WTC11 (cell line): ENCODE data around the gene KBTBD2. TPM values are rescaled to one million over a fixed set of nuclear protein-coding genes. Genes with fewer than 3 reads are reported as not detected.

Source experiments
- ATAC-seq: fragments of 200-7000 bp; cut with Tn5 transposase; 2 replicates; pipeline ENCODE4 v1.10.0; 2021; ENCODE audit warnings: mild to moderate bottlenecking, moderate library complexity
- CTCF ChIA-PET: fragments of 300-600 bp; sonication (Branson Sonifier 250); formaldehyde crosslinking; loops from one replicate; lab custom pipeline; 2021; ENCODE audit warnings: antibody characterized with exemption; lab: Charles Lee
- POLR2A ChIA-PET: fragments of 350-600 bp; sonication (Branson Sonifier 250); formaldehyde crosslinking; loops from one replicate; lab custom pipeline; 2021; ENCODE audit warnings: antibody characterized with exemption; lab: Charles Lee
- DNase-seq: peaks from one replicate; pipeline ENCODE4 v3.0.0; 2021; ENCODE audit warnings: low spot score
- H3K27ac Mint-ChIP-seq: 2 replicates; pipeline ENCODE4 v1.8.0; 2021; ENCODE audit warnings: mixed read lengths
- H3K27me3 Mint-ChIP-seq: 2 replicates; pipeline ENCODE4 v1.8.0; 2021; ENCODE audit warnings: low read depth, mild to moderate bottlenecking, moderate library complexity, mixed read lengths
- H3K36me3 Mint-ChIP-seq: 2 replicates; pipeline ENCODE4 v1.8.0; 2021; ENCODE audit warnings: mixed read lengths
- H3K4me1 Mint-ChIP-seq: 2 replicates; pipeline ENCODE4 v1.8.0; 2022; ENCODE audit warnings: mixed read lengths
- H3K4me3 Mint-ChIP-seq: 2 replicates; pipeline ENCODE4 v1.8.0; 2021; ENCODE audit warnings: mild to moderate bottlenecking, moderate library complexity, mixed read lengths
- H3K9me3 Mint-ChIP-seq: 2 replicates; pipeline ENCODE4 v1.8.0; 2021; ENCODE audit warnings: mixed read lengths
- ARID4B ChIP-seq: sonication (generic); formaldehyde crosslinking; IDR thresholded peaks from 2 replicates; pipeline ENCODE4 v1.8.0; 2023; ENCODE audit warnings: missing genetic modification reagents, mild to moderate bottlenecking, borderline replicate concordance
- CBFB ChIP-seq: sonication (generic); formaldehyde crosslinking; IDR thresholded peaks from 2 replicates; pipeline ENCODE4 v1.8.1; 2022; ENCODE audit warnings: mild to moderate bottlenecking, low read depth, missing genetic modification reagents
- E2F5 ChIP-seq: sonication (generic); formaldehyde crosslinking; IDR thresholded peaks from 2 replicates; pipeline ENCODE4 v1.8.1; 2022; ENCODE audit warnings: mild to moderate bottlenecking, moderate library complexity, missing genetic modification reagents
- ELF4 ChIP-seq: sonication (generic); formaldehyde crosslinking; IDR thresholded peaks from 2 replicates; pipeline ENCODE4 v1.8.1; 2022; ENCODE audit warnings: low read depth, mild to moderate bottlenecking, moderate library complexity, missing genetic modification reagents
- ETV6 ChIP-seq: sonication (generic); formaldehyde crosslinking; IDR thresholded peaks from 2 replicates; pipeline ENCODE4 v1.8.1; 2022; ENCODE audit warnings: mild to moderate bottlenecking, missing genetic modification reagents
- FOXJ3 ChIP-seq: sonication (generic); formaldehyde crosslinking; IDR thresholded peaks from 2 replicates; pipeline ENCODE4 v1.9.0; 2021; ENCODE audit warnings: missing genetic modification reagents, mild to moderate bottlenecking, borderline replicate concordance
- FOXK1 ChIP-seq: sonication (generic); formaldehyde crosslinking; IDR thresholded peaks from 2 replicates; pipeline ENCODE4 v1.8.0; 2022; ENCODE audit warnings: mild to moderate bottlenecking, moderate library complexity, missing genetic modification reagents
- GRHL2 ChIP-seq: fragments of 250-450 bp; sonication (Bioruptor Pico); IDR thresholded peaks from 2 replicates; pipeline ENCODE4 v1.8.0; 2022; ENCODE audit warnings: mild to moderate bottlenecking, moderate library complexity; ENCODE audit not compliant: insufficient replicate concordance, severe bottlenecking
- IRF2 ChIP-seq: sonication (generic); formaldehyde crosslinking; IDR thresholded peaks from 2 replicates; pipeline ENCODE4 v1.8.0; 2022; ENCODE audit warnings: low read depth, missing genetic modification reagents, borderline replicate concordance
- KAT7 ChIP-seq: sonication (generic); formaldehyde crosslinking; IDR thresholded peaks from 2 replicates; pipeline ENCODE4 v1.8.1; 2023; ENCODE audit warnings: missing genetic modification reagents, mild to moderate bottlenecking, borderline replicate concordance
- NFATC4 ChIP-seq: fragments of 250-450 bp; sonication (Bioruptor Pico); IDR thresholded peaks from 2 replicates; pipeline ENCODE4 v1.9.0; 2021; ENCODE audit warnings: mild to moderate bottlenecking
- SOX15 ChIP-seq: fragments of 250-450 bp; sonication (Bioruptor Pico); IDR thresholded peaks from 2 replicates; pipeline ENCODE4 v1.9.0; 2021; ENCODE audit warnings: mild to moderate bottlenecking
- TEAD4 ChIP-seq: sonication (generic); formaldehyde crosslinking; IDR thresholded peaks from 2 replicates; pipeline ENCODE4 v1.8.0; 2022; ENCODE audit warnings: mild to moderate bottlenecking, missing genetic modification reagents
- USF2 ChIP-seq: sonication (generic); formaldehyde crosslinking; IDR thresholded peaks from 2 replicates; pipeline ENCODE4 v1.8.1; 2023; ENCODE audit warnings: mild to moderate bottlenecking, missing genetic modification reagents, moderate library complexity
- ZBTB21 ChIP-seq: sonication (generic); formaldehyde crosslinking; IDR thresholded peaks from 2 replicates; pipeline ENCODE4 v1.8.1; 2023; ENCODE audit warnings: mild to moderate bottlenecking, missing genetic modification reagents, borderline replicate concordance
- ZBTB43 ChIP-seq: sonication (generic); formaldehyde crosslinking; IDR thresholded peaks from 2 replicates; pipeline ENCODE4 v1.8.1; 2023; ENCODE audit warnings: mild to moderate bottlenecking, missing genetic modification reagents
- ZNF121 ChIP-seq: sonication (generic); formaldehyde crosslinking; IDR thresholded peaks from 2 replicates; pipeline ENCODE4 v1.8.0; 2023; ENCODE audit warnings: missing genetic modification reagents
- ZNF232 ChIP-seq: sonication (generic); formaldehyde crosslinking; IDR thresholded peaks from 2 replicates; pipeline ENCODE4 v1.8.0; 2022; ENCODE audit warnings: mild to moderate bottlenecking, missing genetic modification reagents
- ZNF263 ChIP-seq: sonication (generic); formaldehyde crosslinking; IDR thresholded peaks from 2 replicates; pipeline ENCODE4 v1.8.1; 2022; ENCODE audit warnings: low read depth, mild to moderate bottlenecking, moderate library complexity, missing genetic modification reagents
- ZNF281 ChIP-seq: sonication (generic); formaldehyde crosslinking; IDR thresholded peaks from 2 replicates; pipeline ENCODE4 v1.8.0; 2023; ENCODE audit warnings: mild to moderate bottlenecking, missing genetic modification reagents
- ZNF425 ChIP-seq: fragments of 250-450 bp; sonication (Bioruptor Pico); conservative IDR thresholded peaks from 2 replicates; pipeline ENCODE4 v1.9.0; 2021; ENCODE audit warnings: mild to moderate bottlenecking
- ZNF512 ChIP-seq: sonication (generic); formaldehyde crosslinking; IDR thresholded peaks from 2 replicates; pipeline ENCODE4 v1.8.1; 2022; ENCODE audit warnings: missing genetic modification reagents, borderline replicate concordance
- total RNA-seq: library from RNA; stranded (reverse); gene quantifications from 3 replicates; pipeline ENCODE4 v1.2.3, GENCODE V29; 2021

KBTBD2 gene
- total RNA-seq, 1 experiment from 2014 or later = 29.7 TPM

GRCh38 chr7:32860090-32860489, 31.5 kb downstream of the KBTBD2 start:
- Mint-ChIP-seq H3K27me3 (no peaks in the 10 kb centered on the region), H3K4me3 (no peak overlapping the region), H3K4me1 (peaks cover 40% of the 10 kb centered on the region), H3K27ac (no peak overlapping the region), H3K9me3 (peaks cover 18% of the 10 kb centered on the region), H3K36me3 (peaks cover 19% of the 10 kb centered on the region)
- POLR2A ChIA-PET = no interaction called here
- ATAC-seq (no peak), DNase-seq (no peak)
- TF ChIP-seq ETV6 (CRISPR knock-in tag) = no peak
- TF ChIP-seq ZNF425 (CRISPR knock-in tag) = no peak
- no peak for TF ChIP-seq CBFB (CRISPR knock-in tag)
- no peak for TF ChIP-seq ZBTB43 (CRISPR knock-in tag)
- TF ChIP-seq IRF2 (CRISPR knock-in tag) = no peak
- no peak for TF ChIP-seq ZNF232
- TF ChIP-seq FOXK1 (CRISPR knock-in tag) = no peak
- no peak for TF ChIP-seq USF2 (CRISPR knock-in tag)
- no peak for TF ChIP-seq KAT7 (CRISPR knock-in tag)
- no peak for TF ChIP-seq GRHL2 (CRISPR knock-in tag)
- no peak for TF ChIP-seq ZBTB21 (CRISPR knock-in tag)
- no peak for TF ChIP-seq ZNF121 (CRISPR knock-in tag)
- CTCF ChIA-PET = interaction anchor here (1.1 kb wide), 1 partner anchor 13 kb away, joined by 3 read pairs; no protein-coding TSS in a partner anchor

- peaks cover 3% of the 10 kb centered on the region; the same call in 1 of the 2 replicates for H3K27me3 Mint-ChIP-seq
- ATAC-seq = no peak
Measured at GRCh38 chr7:32858648-32859047, 32.9 kb downstream of the KBTBD2 start.

More at GRCh38 chr7:32858648-32859047, 32.9 kb downstream of the KBTBD2 start:
- DNase-seq = no peak
- TF ChIP-seq ELF4 (no peak), E2F5 (CRISPR knock-in tag) (no peak), ETV6 (CRISPR knock-in tag) (no peak), TEAD4 (CRISPR knock-in tag) (no peak), ZNF281 (CRISPR knock-in tag) (no peak), FOXJ3 (no peak), ZNF512 (CRISPR knock-in tag) (no peak), SOX15 (CRISPR knock-in tag) (no peak), ZNF263 (CRISPR knock-in tag) (no peak), NFATC4 (no peak), ARID4B (no peak)
- Mint-ChIP-seq H3K36me3 (peaks cover 6% of the 10 kb centered on the region; the same call in 1 of the 2 replicates), H3K4me1 (peaks cover 27% of the 10 kb centered on the region), H3K9me3 (peaks cover 6% of the 10 kb centered on the region), H3K4me3 (no peak overlapping the region), H3K27ac (no peak overlapping the region)
- ChIA-PET CTCF (no interaction called here), POLR2A (no interaction called here)
